Fibroblast of lung (primary cell): ENCODE data around the gene ABCB11. TPM values are rescaled to one million over a fixed set of nuclear protein-coding genes. Genes with fewer than 3 reads are reported as not detected.
A peak's percentile ranks its signal among the peaks of the same experiment; 100 is the strongest.

Experiments used
- DNase-seq, 2 donors: peaks; one replicate each; pipeline versions ENCODE4 v3.0.0 to v3.0.0-alpha.2; 2010; ENCODE audit warnings: low read depth in 2 of 2
- H2AFZ ChIP-seq: 2 replicates; pipeline ENCODE4 v1.5.1; 2012; ENCODE audit warnings: low read length, control low read depth, inconsistent platforms
- H3K27ac ChIP-seq: 2 replicates; pipeline ENCODE4 v1.5.1; 2011; ENCODE audit warnings: low read length, control low read depth; ENCODE audit not compliant: insufficient read depth
- H3K27me3 ChIP-seq: 2 replicates; pipeline ENCODE4 v1.5.1; 2011; ENCODE audit warnings: mild to moderate bottlenecking, low read length; ENCODE audit not compliant: control insufficient read depth, insufficient read depth
- H3K36me3 ChIP-seq: 2 replicates; pipeline ENCODE4 v1.5.1; 2011; ENCODE audit warnings: low read length; ENCODE audit not compliant: control insufficient read depth, insufficient read depth
- H3K4me1 ChIP-seq: 2 replicates; pipeline ENCODE4 v1.5.1; 2011; ENCODE audit warnings: low read length; ENCODE audit not compliant: control insufficient read depth, insufficient read depth; ENCODE audit errors: extremely low read depth
- H3K4me2 ChIP-seq: 2 replicates; pipeline ENCODE4 v1.5.1; 2011; ENCODE audit warnings: low read length, control low read depth; ENCODE audit not compliant: insufficient read depth; ENCODE audit errors: extremely low read depth
- H3K4me3 ChIP-seq, 4 experiments: fragments of 200-600 bp in 1 of 4; sonication (generic) in 1 of 4; replicated peaks in 1 of 4; 2 replicates each; pipeline ENCODE4 v1.5.1; 2011 to 2016; ENCODE audit warnings: low read length in 4 of 4, low read depth in 3 of 4, mild to moderate bottlenecking in 3 of 4, control low read depth in 2 of 4, inconsistent platforms in 1 of 4, mixed read lengths in 1 of 4; ENCODE audit not compliant: insufficient read depth in 1 of 4; ENCODE audit errors: control extremely low read depth in 1 of 4
- H3K79me2 ChIP-seq: 2 replicates; pipeline ENCODE4 v1.5.1; 2012; ENCODE audit warnings: mild to moderate bottlenecking, low read length, inconsistent platforms; ENCODE audit not compliant: control insufficient read depth, insufficient read depth
- H3K9ac ChIP-seq: 2 replicates; pipeline ENCODE4 v1.5.1; 2011; ENCODE audit warnings: mild to moderate bottlenecking, low read length, control low read depth; ENCODE audit not compliant: insufficient read depth
- H3K9me3 ChIP-seq: 2 replicates; pipeline ENCODE4 v1.5.1; 2012; ENCODE audit warnings: low read depth, low read length; ENCODE audit not compliant: control insufficient read depth, insufficient read depth
- H4K20me1 ChIP-seq: 2 replicates; pipeline ENCODE4 v1.5.1; 2011; ENCODE audit warnings: low read length; ENCODE audit not compliant: control insufficient read depth, insufficient read depth; ENCODE audit errors: extremely low read depth
- CTCF ChIP-seq, 2 donors: IDR thresholded peaks in 1 of 2; conservative IDR thresholded peaks in 1 of 2; 1 replicate in 1 of 2; 2 replicates in 1 of 2; pipeline ENCODE4 v1.5.1; 2011 to 2012; ENCODE audit warnings: low read length in 2 of 2, control low read depth in 1 of 2, inconsistent platforms in 1 of 2, low read depth in 1 of 2, mild to moderate bottlenecking in 1 of 2
- EZH2 ChIP-seq: IDR thresholded peaks from 2 replicates; pipeline ENCODE4 v1.5.1; 2012; ENCODE audit warnings: low read length, control low read depth, mild to moderate bottlenecking; ENCODE audit errors: missing control alignments
- polyA plus RNA-seq, 2 donors: library from polyadenylated mRNA; depleted of rRNA in 1 of 2; stranded (reverse) in 1 of 2; unstranded in 1 of 2; fragments of >200 nt; gene quantifications; 2 replicates each; pipeline ENCODE4 v1.2.1, GENCODE V29; 2011 to 2012; ENCODE audit warnings: missing spikeins in 1 of 2
- total RNA-seq: library from RNA; depleted of rRNA; stranded (reverse); fragments of >200 nt; gene quantifications from 2 replicates; pipeline ENCODE4 v1.2.1, GENCODE V29; 2014

ABCB11 gene
- total and polyA plus RNA-seq, 2 donors (not counting 1 experiment from before 2014, with no cell fraction given): not detected

- H3K27me3 ChIP-seq: no peaks in the 10 kb centered on the region
- no peaks in the 10 kb centered on the region for H4K20me1 ChIP-seq
- H3K9me3 ChIP-seq: no peaks in the 10 kb centered on the region
- H3K9ac ChIP-seq: no peak overlapping the region
- H3K4me1 ChIP-seq: no peaks in the 10 kb centered on the region
- H3K4me2 ChIP-seq: no peak overlapping the region
- no peaks in the 10 kb centered on the region for H3K79me2 ChIP-seq
- H3K4me3 ChIP-seq: no peak overlapping the region
- H2AFZ ChIP-seq: no peak overlapping the region
- DNase-seq: peak in 1 of 2 donors; percentile 18
- TF ChIP-seq EZH2 (no peak), CTCF (conservative IDR thresholded peaks at IDR 0.05 in 1 of 2, IDR thresholded peaks at IDR 0.05 in 1 of 2; ENCODE audit: low read depth in 1 of 2, low read length in 2 of 2) (no peak)
- no peaks in the 10 kb centered on the region for H3K36me3 ChIP-seq
- H3K27ac ChIP-seq: no peak overlapping the region
Measured at GRCh38 chr2:168929031-168929430, 102.1 kb downstream of the ABCB11 start.

DNA sequence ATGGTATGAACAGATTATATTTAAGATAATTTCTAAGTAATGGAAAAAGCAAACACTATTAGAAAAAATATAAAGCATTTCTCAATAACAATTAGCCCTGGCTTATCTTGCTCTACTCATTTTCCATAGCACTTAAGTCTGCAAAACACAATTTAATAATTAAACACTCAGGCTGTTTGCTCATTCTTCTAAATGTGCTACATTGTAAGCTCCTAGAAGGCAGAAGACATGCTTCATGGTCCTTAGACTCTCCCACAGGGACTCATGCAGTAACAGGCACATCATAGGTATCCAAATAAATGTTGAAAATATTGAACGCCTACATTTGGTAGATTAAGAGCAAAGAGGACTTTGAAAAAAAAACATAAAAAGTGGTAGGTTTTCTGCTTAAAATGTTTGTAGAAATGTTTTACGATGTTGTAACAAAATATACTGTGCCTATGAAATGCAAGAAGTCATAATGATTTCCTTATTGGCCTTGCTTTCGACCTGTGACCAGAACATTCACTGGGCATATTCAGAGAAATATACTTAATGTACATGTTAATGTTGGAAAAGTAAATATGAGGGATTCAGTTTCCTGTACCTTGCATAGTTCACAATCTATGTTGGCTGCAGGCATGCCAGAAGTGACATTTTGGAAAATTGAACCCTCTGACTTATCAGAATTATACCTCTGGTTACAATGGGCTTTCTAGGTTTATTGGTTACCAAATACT, 102.9 kb downstream of the ABCB11 start:
- H3K9ac ChIP-seq: no peak overlapping the region
- no peaks in the 10 kb centered on the region for H3K36me3 ChIP-seq
- H3K4me2 ChIP-seq: no peak overlapping the region
- no peak overlapping the region for H2AFZ ChIP-seq
- no peaks in the 10 kb centered on the region for H3K27me3 ChIP-seq
- no peaks in the 10 kb centered on the region for H3K4me1 ChIP-seq
- H3K4me3 ChIP-seq: no peak overlapping the region
- no peaks in the 10 kb centered on the region for H3K79me2 ChIP-seq
- TF ChIP-seq EZH2 (no peak), CTCF (conservative IDR thresholded peaks at IDR 0.05 in 1 of 2, IDR thresholded peaks at IDR 0.05 in 1 of 2; ENCODE audit: low read depth in 1 of 2, low read length in 2 of 2) (no peak)
- no peaks in the 10 kb centered on the region for H4K20me1 ChIP-seq
- DNase-seq: no peak
- H3K9me3 ChIP-seq: no peaks in the 10 kb centered on the region
- no peak overlapping the region for H3K27ac ChIP-seq

- Histone ChIP-seq H3K27me3 (no peaks in the 10 kb centered on the region), H3K27ac (no peak overlapping the region), H4K20me1 (no peaks in the 10 kb centered on the region), H3K4me3 (no peak overlapping the region), H3K9me3 (no peaks in the 10 kb centered on the region), H3K79me2 (no peaks in the 10 kb centered on the region), H2AFZ (no peak overlapping the region), H3K36me3 (no peaks in the 10 kb centered on the region), H3K4me1 (no peaks in the 10 kb centered on the region), H3K4me2 (no peak overlapping the region), H3K9ac (no peak overlapping the region)
- peak in 1 of 2 donors; percentile 10 for DNase-seq
- TF ChIP-seq CTCF (conservative IDR thresholded peaks at IDR 0.05 in 1 of 2, IDR thresholded peaks at IDR 0.05 in 1 of 2; ENCODE audit: low read depth in 1 of 2, low read length in 2 of 2) (no peak), EZH2 (no peak)
Measured at GRCh38 chr2:168926621-168927386, 104.3 kb downstream of the ABCB11 start.
